ENCODE data around the gene MGAT5. TPM values are rescaled to one million over a fixed set of nuclear protein-coding genes. Genes with fewer than 3 reads are reported as not detected.

Gene MGAT5
- total RNA-seq, 1 donor from 2014 or later = 36.8 TPM

GRCh38 chr2:134225841-134226240, 28.0 kb upstream of the MGAT5 start:
- Mint-ChIP-seq H3K4me3 (no peak overlapping the region), H3K27ac (ENCODE audit: unreplicated experiment) (no peak overlapping the region), H3K4me1 (no peaks in the 10 kb centered on the region), H3K27me3 (ENCODE audit: low read depth) (no peaks in the 10 kb centered on the region), H3K9me3 (peaks cover 16% of the 10 kb centered on the region), H3K36me3 (ENCODE audit: low read depth) (peaks cover 18% of the 10 kb centered on the region)
- DNase-seq (ENCODE audit: low read depth, low spot score) = no peak
- TF ChIP-seq CTCF (conservative IDR thresholded peaks at IDR 0.05) = no peak

- no peak for DNase-seq (ENCODE audit: low read depth, low spot score)
- no peaks in the 10 kb centered on the region for H3K27me3 Mint-ChIP-seq (ENCODE audit: low read depth)
- no peak overlapping the region for H3K4me3 Mint-ChIP-seq
- no peaks in the 10 kb centered on the region for H3K4me1 Mint-ChIP-seq
- H3K27ac Mint-ChIP-seq (ENCODE audit: unreplicated experiment) = no peak overlapping the region
- H3K36me3 Mint-ChIP-seq (ENCODE audit: low read depth) = peaks cover 18% of the 10 kb centered on the region
- H3K9me3 Mint-ChIP-seq = peaks cover 16% of the 10 kb centered on the region
- no peak for TF ChIP-seq CTCF (conservative IDR thresholded peaks at IDR 0.05)
Measured at GRCh38 chr2:134226601-134227000, 27.3 kb upstream of the MGAT5 start.

GRCh38 chr2:134227666-134228065, 26.2 kb upstream of the MGAT5 start:
- TF ChIP-seq CTCF (conservative IDR thresholded peaks at IDR 0.05) = no peak
- Mint-ChIP-seq H3K4me1 (no peaks in the 10 kb centered on the region), H3K27ac (ENCODE audit: unreplicated experiment) (no peak overlapping the region), H3K4me3 (no peak overlapping the region), H3K27me3 (ENCODE audit: low read depth) (no peaks in the 10 kb centered on the region), H3K36me3 (ENCODE audit: low read depth) (peaks cover 18% of the 10 kb centered on the region), H3K9me3 (peaks cover 16% of the 10 kb centered on the region)
- no peak for DNase-seq (ENCODE audit: low read depth, low spot score)

- Mint-ChIP-seq H3K4me3 (no peak overlapping the region), H3K4me1 (no peaks in the 10 kb centered on the region), H3K9me3 (peaks cover 16% of the 10 kb centered on the region), H3K27ac (ENCODE audit: unreplicated experiment) (no peak overlapping the region), H3K36me3 (ENCODE audit: low read depth) (peaks cover 18% of the 10 kb centered on the region), H3K27me3 (ENCODE audit: low read depth) (no peaks in the 10 kb centered on the region)
- no peak for DNase-seq (ENCODE audit: low read depth, low spot score)
- TF ChIP-seq CTCF (conservative IDR thresholded peaks at IDR 0.05) = peak; percentile 51
Measured at GRCh38 chr2:134228493-134228903, 25.4 kb upstream of the MGAT5 start.

GRCh38 chr2:134229540-134229939, 24.3 kb upstream of the MGAT5 start:
- peaks cover 18% of the 10 kb centered on the region for H3K36me3 Mint-ChIP-seq (ENCODE audit: low read depth)
- no peaks in the 10 kb centered on the region for H3K4me1 Mint-ChIP-seq
- no peaks in the 10 kb centered on the region for H3K27me3 Mint-ChIP-seq (ENCODE audit: low read depth)
- TF ChIP-seq CTCF (conservative IDR thresholded peaks at IDR 0.05) = no peak
- H3K27ac Mint-ChIP-seq (ENCODE audit: unreplicated experiment) = no peak overlapping the region
- H3K4me3 Mint-ChIP-seq = no peak overlapping the region
- DNase-seq (ENCODE audit: low read depth, low spot score) = no peak
- peaks cover 16% of the 10 kb centered on the region for H3K9me3 Mint-ChIP-seq

GRCh38 chr2:134230885-134231284, 23.0 kb upstream of the MGAT5 start:
- no peaks in the 10 kb centered on the region for H3K4me1 Mint-ChIP-seq
- no peak overlapping the region for H3K4me3 Mint-ChIP-seq
- TF ChIP-seq CTCF (conservative IDR thresholded peaks at IDR 0.05) = no peak
- no peaks in the 10 kb centered on the region for H3K27me3 Mint-ChIP-seq (ENCODE audit: low read depth)
- no peak overlapping the region for H3K27ac Mint-ChIP-seq (ENCODE audit: unreplicated experiment)
- peaks cover 18% of the 10 kb centered on the region for H3K9me3 Mint-ChIP-seq
- peaks cover 18% of the 10 kb centered on the region for H3K36me3 Mint-ChIP-seq (ENCODE audit: low read depth)
- no peak for DNase-seq (ENCODE audit: low read depth, low spot score)
